NCI-H82 treated with DMSO at 0.1 percent for 48 hours (cell line): ENCODE measurements around the gene NKPD1.

ENCODE experiments used
- DNase-seq: peaks from one replicate; lab custom pipeline; 2025; ENCODE audit not compliant: unreplicated experiment; lab: John Stamatoyannopoulos, UW

NKPD1 gene

DNA sequence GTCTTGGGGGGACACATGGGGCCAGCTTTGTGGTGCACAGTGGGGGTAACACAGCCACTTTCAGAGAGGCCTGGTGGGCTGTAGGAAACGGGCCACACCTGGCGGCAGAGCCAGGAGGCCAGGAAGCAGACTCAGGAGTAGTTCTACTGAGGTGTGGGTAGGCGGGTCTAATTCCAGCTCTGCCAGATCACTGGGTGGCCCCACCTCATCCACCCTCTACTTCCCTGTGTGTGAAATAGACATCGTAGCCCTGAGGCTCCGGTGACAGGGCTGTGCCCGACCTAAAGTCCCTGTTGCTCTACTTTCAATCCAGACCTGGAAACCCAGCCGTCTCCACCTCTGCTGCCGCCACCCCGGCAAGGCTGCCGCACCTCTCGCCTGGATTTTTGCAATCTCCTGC, 4.0 kb downstream of the NKPD1 start:
- DNase-seq: no peak

DNA sequence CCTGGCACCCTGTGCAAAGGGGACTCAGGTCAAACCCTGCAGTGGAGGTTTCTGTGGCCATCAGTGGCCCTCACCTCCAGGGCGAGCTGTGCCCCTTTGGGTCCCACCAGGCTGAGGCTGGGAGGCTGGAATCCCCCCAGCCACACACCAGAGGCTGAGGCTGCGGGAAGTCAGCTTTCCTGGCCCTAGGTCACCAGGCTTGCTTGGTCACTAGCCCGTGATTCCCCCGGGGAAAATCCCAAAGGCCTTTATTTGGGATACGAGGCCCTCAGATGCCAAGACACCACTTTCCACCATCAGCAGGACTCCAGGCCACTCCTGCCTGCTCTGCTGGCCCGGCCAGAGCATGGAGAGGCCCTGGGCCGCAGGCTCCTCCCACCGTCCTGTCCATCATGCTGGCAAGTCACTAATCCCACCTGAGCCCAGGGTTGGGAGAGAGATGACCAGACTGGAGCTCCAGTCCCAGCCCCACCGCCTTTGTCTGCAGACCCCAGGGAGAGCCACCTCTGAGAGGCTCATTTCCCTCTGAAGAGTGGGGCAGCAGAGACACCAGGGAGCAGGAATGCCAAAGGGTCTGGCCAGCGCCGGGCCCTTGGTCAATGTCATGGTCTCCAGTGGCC, 4.7 kb downstream of the NKPD1 start:
- DNase-seq: no peak

DNA sequence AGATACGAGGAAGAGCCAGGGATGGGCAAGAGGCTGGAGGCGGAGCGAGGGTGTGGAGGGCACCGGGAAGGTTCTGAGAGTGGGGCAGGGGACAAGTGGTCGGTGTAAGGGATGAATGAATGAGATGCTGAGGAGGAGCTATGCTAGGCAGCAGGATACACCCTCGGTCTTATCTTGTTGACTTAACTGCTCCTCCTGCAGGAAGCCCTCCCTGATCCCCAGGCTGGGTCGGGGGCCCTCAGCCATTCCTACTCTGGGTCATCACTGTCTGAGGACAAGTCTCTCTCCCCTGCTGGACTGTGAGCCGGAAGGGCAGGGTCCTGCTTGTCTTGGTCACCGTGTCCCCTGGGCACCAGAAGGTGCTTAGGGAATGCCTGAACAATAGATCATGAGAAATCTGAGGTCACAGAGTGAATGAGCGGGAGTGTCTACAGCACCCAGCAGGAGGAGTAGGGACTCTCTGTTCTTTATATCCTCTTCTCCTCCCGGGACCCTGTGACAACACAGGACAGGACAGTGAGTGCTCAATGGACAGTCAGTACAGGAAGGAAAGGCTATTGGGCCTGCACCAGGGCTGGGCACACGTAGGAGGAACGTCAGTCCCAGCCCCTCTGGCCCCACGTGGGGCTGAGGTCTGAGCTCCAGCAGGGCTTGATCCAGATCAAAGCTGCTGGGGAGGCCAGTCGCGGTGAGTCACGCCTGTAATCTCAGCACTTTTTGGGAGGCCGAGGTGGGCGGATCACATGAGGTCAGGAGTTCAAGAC, 6.5 kb downstream of the NKPD1 start:
- DNase-seq: no peak

DNA sequence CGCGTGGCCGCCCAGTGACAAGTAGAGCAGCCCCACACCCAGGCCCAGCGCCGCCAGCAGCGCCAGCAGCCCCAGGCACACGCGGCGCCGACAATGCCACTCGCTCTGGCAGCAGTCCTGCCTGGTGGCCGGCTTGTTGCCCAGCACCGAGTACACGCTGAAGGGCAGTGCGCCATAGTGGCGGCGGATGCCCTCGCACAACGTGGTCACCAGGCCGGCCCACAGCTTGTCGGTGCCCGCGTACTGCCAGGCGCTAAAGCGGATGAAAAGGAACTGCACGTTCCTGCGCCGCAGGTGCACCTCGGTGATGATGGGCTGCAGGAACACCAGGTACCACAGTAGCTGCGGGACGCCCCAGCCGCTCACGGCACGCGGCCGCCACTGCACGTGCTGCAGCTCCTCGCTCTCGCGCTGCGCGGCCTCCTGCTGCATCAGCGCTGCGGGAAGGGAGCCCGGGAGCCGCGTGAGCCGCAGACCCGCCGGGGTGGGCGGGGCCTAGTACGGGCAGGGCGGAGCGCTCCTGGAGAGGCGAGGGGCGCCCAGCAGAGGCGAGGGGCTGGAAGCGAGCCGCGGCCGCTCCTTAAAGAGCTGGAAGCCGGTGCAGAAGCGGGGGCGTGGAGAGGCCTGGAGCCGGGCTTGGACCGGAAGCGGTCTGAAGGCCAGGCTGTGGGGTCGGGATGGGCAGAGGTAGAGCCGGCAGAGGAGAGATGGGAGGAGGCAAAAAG, 7.3 kb downstream of the NKPD1 start:
- DNase-seq: no peak

DNA sequence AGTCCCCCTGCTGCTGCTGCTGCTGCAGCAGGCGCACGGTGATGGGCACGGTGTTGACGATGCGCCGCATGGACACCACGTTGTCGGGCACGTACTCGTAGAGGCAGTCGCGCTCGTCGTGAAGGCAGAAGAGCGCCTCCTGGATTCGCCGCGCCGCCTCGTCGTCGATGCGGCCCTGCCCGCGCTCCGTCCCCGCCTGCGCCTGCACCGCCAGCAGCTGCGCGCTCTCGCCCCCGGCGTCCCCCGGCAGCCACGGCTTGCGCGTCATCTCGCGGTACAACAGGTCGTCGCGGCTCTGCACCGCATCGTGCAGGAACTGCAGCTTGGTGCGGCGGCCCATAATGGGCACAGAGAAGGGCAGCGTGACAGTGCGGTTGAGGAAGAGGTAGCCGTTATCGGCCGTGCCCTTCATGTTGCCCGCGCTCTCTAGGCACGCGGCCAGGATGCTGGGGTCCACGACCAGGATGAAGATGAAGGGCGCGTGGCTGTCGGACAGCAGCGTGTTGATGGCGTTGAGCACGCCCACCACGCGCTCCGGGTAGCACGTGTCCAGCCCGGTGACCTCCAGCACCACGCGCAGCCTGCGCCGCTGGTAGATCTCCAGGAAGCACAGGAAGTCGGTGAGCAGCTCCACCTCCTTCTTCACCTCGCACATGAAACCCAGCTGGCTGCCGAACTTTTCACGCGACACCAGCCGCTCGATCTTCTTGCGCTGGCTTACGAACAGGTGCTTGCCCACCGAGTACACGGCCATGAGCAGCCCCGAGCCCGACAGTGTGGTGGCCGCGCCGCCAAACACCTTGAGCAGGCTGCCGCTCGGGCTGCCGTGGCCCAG, 8.1 kb downstream of the NKPD1 start:
- no peak for DNase-seq

DNA sequence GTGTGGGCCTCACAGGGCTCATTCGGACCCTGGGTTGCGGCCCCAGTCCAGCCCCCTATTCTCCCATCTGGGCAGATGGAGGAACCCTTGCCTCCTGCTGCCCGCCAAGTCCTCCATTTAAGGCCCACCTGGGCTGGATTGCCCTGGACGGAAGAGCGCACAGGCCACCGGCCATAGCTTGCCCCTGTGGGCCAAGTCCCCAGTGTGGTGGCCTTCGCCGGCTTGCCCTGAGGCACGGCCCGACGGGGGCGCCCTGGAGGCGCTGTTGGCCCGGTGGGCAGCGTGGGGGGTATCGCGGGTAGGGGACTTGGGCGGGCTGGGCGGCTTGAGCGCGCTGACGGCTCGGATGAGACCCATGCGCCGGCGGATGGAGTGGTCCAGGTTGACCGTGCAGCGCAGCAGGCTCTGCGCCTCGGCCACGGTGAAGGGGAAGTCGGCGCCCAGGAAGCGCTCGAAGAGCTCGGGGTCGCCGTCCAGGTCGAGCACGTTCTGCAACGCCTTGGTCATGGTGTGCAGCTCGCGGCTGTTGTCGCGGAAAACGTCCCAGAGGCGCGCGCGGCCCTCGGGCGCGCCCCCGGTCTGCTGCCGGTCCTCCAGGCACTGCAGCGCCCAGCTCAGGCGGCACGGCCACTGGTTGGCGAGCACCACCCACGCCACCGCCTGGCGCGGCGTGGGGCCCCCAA, 8.8 kb downstream of the NKPD1 start:
- no peak for DNase-seq

DNA sequence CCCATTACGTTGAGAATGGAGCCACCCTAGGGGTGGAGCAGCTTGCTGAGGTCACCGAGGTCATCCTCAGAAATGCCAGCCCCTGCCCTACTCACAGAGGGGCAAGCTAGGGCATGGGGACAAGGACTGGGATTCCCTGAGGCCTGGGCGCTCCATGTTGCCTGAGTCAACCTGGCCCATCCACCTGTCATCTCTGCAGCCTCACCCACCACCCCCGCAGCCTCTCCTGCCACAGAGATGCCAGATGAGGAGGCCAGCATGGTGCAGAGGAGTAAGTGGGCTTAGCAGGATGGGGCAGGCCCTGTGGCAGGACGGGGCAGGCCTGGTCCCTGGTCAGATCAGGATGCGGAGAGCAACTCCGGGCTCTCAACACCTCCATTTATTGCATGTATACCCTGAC, 9.5 kb downstream of the NKPD1 start:
- no peak for DNase-seq

DNA sequence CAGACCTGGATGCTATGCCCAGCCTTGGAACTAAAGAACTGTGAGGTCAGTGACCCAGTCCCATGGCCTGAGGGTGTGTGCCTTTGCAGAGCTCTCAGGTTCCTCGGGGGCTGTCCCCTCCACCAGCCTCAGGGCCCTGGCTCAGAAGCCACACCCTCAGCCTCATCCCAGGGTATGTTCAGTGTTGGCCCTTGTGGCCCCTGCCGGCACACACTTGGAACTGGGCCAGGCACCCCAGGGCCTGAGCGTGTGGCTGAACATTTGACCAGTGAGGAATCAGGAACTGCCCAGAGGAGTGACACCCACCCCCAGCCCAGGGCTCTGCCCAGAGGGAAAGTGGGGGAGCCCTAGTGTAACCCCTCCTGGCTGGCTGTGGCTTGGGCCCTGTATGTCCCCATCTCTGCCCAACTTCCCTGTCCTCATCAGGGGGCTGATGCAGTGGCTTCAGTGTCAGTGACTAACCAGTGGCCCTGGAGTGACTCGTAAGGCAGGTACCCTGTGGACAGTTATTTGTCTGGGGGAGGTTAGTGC, 10.0 kb downstream of the NKPD1 start:
- no peak for DNase-seq

DNA sequence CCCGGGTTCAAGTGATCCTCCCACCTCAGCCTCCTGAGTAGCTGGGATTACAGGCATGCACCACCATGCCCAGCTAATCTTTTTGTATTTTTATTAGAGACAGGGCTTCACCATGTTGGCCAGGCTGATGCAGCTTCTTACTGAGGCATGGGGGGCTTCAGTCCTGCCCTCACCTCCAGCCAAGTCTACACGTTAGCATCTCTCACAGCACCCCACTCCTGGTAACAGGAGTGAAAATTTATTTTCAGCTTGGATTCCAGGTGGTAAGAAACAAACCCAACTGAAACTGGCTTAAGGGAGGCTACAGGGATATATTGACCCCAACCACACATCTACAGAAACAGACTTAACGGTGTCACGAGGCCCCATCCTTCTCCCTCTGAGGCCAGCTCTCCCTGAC, 10.6 kb downstream of the NKPD1 start:
- no peak for DNase-seq

DNA sequence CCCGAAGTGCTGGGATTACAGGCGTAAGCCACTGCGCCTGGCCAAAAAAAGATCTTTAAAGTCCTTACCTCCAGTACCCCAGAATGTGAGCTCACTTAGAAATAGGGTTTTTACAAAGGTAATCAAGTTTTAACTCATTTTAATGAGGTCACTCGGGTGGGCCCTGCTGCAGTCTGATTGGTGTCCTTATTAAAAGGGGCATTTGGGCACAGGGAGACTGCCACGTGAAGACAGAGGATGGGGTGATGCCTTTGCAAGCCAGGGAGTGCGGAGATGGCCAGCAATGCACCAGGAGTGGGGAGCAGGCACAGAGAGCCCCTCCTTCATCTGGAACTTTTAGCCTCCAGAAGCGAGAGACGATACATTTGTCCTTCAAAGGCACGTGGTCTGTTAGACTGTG, 11.7 kb downstream of the NKPD1 start:
- no peak for DNase-seq

DNA sequence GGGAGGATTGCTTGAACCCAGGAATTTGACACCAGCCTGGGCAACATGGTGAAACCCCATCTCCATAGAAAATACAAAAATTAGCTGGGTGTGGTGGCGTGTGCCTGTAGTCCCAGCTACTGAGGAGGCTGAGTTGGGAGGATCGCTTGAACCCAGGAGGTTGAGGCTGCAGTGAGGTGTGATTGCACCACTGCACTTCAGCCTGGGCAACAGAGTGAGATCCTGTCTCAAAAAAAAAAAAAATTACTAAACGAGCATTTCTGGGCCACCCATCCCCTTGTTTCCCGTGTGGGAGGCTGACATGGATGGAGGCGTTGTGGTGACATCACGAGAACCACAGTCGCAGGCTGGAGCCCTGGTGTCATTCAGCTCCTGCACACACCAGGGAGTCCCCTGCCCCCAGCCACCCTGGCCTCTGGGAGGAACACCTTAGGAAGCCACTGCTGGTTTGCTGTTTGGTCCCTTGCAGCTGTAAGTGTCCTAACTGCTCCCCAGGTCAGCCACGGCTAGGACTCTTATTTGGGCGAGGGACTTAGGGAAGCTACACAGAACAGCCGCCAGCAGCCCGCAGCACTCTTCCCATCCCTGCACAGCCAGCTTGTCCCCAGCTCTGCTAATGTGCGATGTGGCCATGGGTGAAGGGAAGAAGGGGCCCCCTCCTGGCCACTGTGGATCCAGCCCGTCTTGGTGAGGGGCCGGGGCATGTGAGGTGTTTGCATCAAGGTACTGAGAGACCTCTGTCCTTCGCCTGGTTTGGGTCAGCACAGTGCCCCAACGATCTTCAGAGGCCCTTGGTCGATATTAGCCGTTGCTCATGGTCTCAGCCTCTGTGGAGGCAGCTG, 12.7 kb downstream of the NKPD1 start:
- DNase-seq: no peak

DNA sequence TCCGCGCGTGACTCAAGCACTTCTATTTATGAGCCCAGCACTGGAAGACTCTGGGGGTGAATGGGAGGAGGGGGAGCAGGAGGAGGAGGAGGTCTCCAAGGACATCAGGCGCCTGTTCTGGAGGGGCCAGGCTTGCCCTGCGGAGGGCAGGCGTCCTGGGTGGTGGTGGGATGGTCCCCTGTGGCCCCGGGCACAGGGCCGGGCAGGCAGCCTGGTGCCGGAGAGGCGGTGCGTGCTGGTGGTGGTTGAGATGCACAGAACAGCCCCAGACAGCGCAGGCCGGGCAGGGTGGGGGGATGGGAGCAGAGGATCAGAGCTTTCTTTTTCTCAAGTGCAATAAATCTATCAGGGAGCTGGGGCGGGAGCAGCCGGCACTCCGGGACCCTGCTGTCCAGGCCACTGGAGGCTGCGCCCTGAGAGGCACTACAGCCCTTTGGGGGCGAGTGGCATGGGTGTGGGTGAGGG, 14.0 kb downstream of the NKPD1 start:
- no peak for DNase-seq

DNA sequence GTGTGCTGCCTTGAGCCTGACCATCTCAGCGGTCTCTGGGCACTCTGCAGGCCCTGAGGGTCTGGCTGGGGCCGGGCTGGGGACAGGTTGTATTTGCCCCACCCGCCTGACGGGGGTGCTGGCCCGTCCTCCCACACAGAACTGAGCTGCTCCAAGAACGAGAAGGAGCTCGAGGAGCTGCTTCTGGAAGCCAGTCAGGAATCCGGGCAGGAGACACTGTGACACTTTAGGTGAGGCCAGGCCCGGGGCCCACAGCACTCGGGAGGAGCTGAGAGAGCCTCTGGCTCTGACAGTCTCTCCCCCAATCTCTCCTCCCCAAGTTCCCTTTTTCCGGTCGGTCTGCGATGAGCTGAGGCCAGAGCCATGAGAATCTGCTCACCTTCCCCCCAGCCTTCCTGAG, 14.5 kb downstream of the NKPD1 start:
- DNase-seq: no peak

DNA sequence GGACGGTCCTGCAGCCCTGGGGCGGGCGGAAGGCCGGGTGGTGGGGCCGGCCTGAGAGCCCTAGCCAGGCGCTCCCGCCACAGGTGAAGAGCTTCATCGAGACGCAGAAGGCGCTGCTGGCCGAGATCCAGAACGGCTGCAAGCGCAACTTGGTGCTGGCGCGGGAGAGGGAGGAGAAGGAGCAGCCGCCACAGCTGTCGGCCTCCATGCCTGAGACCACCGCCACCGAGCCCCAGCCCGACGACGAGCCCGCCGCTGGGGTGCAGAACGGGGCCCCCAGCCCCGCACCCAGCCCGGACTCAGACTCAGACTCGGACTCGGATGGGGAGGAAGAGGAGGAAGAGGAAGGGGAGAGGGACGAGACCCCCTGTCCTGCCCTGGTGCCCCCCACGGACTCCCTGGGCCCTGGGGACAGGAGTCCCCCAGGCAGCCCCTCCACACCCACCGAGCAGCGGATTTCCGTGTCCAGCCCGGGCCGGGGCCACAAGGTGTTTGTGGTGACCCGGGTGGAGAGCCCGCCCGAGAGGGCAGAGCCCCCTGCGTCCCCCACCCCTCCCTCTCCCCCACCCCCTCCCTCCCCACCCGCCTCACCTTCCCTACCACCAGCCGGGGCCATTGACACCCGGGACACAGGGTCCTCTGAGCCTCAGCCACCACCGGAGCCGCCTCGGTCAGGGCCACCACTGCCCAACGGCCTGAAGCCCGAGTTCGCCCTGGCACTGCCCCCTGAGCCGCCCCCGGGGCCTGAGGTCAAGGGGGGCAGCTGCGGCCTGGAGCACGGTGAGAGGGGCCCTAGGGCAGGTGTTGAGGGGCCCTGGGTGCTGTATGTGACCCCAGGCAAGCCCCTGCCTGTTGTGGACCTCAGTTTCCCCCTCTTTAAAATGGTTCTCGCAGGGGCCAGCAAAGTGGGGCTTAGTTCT, 15.3 kb downstream of the NKPD1 start:
- no peak for DNase-seq

DNA sequence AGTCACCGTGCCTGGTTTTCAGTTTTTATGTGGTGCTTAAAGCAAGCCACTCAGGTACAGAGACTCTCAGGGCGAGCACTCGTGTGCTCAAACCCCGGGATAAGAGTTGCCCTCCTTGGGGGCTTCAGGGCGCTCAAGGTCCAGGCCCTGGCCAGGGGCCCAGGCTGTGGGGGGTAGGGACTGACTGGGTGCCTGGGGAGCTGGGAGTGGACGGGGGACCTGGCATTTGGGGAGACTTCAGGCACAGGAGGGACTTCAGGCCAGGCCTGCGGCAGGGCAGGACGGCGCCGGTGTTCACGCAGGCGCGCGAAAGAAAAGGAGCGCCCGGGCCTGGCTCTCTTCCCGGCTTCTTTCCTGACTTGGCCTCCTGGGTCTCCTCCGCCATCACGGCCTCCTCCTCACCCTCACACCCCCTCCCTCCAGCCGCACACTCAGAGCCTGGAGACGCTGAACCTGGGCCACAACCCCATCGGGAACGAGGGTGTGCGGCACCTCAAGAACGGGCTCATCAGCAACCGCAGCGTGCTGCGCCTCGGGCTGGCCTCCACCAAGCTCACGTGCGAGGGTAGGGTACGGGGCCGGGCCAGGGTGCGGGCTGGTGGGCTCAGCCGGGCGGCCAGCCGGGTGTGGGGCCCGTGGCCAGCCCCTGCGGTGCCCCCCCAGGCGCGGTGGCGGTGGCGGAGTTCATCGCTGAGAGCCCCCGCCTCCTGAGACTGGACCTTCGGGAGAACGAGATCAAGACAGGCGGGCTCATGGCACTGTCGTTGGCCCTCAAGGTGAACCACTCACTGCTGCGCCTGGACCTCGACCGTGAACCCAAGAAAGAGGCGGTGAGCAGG, 16.1 kb downstream of the NKPD1 start:
- no peak for DNase-seq

DNA sequence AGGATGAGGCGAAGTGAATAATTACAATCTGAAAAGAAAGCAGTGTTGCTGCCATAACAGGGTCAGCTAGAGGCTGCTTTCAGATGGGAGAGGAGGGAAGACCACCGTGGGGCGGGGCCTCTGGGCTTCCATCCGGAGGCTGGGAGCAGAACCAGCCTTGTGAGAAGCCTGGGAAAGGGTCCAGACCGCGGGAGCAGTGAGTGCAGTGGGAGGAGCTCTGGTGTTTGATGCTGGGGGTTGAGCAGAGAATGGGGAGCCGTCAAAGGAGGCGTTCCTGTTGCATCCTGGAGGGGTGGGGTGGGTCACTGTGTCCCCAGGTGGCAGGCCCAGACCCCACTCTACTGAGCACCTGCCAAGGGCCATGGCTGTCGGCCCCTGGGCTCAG, 18.1 kb downstream of the NKPD1 start:
- no peak for DNase-seq

DNA sequence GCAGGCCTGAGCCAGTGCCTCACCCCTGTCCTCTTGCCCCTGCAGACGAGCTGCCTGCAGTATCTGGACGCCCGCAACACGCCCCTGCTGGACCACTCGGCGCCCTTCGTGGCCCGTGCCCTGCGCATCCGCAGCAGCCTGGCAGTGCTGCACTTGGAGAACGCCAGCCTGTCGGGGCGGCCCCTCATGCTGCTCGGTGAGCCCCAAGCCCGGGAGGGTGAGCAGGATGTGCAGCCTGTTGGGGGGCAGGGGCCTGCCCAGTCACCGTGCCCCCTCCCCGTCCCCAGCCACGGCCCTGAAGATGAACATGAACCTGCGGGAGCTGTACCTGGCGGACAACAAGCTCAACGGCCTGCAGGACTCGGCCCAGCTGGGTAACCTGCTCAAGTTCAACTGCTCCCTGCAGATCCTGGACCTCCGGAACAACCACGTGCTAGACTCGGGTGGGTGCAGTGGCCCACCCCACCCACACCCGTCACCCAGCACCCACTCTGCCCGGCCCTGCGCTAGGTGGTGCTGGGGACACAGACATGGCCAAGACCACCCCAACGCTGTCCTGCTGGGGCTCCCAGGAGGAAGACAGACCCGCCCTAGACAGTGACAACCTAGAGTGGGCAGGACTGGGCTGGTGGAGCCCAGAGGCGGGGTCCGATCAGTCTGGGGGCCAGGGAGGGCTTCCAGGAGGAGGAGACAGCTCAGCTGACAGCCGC, 18.6 kb downstream of the NKPD1 start:
- no peak for DNase-seq
